Measurements from ENCODE around the gene SART1.
A peak's percentile ranks its signal among the peaks of the same experiment; 100 is the strongest.

SART1 gene, protein sequence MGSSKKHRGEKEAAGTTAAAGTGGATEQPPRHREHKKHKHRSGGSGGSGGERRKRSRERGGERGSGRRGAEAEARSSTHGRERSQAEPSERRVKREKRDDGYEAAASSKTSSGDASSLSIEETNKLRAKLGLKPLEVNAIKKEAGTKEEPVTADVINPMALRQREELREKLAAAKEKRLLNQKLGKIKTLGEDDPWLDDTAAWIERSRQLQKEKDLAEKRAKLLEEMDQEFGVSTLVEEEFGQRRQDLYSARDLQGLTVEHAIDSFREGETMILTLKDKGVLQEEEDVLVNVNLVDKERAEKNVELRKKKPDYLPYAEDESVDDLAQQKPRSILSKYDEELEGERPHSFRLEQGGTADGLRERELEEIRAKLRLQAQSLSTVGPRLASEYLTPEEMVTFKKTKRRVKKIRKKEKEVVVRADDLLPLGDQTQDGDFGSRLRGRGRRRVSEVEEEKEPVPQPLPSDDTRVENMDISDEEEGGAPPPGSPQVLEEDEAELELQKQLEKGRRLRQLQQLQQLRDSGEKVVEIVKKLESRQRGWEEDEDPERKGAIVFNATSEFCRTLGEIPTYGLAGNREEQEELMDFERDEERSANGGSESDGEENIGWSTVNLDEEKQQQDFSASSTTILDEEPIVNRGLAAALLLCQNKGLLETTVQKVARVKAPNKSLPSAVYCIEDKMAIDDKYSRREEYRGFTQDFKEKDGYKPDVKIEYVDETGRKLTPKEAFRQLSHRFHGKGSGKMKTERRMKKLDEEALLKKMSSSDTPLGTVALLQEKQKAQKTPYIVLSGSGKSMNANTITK

DNA sequence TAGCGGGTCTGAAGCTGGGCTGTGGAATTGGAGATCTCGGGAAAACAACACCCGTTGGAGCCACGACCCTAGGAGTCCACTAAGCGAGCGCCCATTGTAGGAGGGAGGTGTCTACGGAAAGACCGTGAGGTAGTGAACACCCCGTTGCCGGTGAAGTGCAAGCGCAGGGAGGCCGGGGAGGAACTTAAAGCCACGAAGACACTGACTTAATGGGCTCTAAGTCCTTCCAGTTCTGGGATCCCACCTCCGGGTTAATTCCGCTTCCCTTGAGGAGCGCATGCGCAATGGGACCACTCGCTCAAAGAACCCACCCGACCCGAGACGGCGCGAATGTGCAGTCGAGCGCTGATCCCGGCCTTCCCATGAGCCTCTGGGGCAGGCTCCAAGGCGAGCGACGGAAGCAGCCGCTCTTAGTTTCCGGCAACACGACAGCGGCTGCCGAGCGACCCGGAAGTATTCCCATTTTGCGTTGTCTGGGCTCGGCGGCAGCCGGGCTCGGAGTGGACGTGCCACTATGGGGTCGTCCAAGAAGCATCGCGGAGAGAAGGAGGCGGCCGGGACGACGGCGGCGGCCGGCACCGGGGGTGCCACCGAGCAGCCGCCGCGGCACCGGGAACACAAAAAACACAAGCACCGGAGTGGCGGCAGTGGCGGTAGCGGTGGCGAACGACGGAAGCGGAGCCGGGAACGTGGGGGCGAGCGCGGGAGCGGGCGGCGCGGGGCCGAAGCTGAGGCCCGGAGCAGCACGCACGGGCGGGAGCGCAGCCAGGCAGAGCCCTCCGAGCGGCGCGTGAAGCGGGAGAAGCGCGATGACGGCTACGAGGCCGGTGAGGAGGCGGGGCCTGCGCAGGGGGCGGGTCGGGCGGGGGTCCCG, at the start of gene SART1:
Gene SART1 (plus strand): TSS at position 468 of the 874 bp plus-strand sequence. CDS start 47 bp downstream, at position 515.
- peak; percentile 98 for DNase-seq

DNA sequence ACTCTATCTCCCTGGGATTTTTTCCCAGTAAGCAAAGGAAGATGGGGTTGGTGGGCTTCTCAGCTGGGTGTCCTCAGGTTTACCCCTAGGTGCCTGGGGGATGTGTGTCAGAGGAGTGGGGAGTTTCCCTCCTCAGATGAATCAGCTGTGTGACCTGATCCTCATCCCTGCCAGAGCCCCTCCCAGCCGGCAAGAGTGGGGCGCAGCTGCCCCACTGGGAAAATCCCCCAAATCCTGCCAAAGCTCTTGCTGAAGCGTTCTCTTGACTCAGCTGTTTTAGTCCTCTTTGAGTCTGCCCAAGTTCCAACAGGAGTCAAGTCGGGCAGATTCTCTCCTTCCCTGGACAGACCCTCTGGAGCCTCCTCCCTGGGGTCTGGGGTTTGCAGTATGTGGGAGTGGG, 48.7 kb upstream of the SART1 start:
- DNase-seq, result no peak

DNA sequence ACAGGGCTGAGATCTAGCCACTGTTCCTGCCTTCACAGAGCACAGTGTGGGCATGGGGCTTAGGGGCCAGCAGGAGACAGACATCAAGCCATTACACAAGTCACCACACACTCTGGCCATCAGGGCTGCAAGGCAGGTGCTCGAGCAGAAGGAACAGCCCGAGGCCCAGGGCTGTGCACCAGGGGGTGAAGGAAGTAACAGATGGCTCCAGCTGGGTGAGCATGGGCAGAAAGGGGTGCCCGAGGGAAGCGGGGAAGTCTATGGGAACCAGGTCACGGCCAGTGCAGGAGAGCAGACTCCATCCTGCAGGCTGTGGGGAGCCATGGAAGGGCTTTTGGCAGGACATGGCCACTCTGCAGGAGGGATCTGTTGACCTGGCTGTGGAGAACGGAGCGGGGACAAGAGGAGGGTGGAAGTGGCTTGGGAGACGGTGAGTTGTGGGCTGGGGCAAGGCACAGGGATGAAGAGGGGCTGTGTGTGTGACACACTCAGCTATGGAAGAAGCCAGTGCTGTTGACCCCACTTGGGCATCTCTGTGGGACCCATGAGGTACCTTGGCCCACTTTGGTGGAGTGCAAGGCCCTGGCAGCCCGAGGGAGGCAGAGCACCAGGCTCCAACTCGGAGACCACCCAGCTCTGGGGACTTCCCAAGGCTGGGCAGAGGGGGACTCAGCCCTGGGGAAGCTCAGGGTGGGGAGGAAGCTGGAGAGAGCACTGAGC, 46.3 kb upstream of the SART1 start:
- peak; percentile 60 for DNase-seq

DNA sequence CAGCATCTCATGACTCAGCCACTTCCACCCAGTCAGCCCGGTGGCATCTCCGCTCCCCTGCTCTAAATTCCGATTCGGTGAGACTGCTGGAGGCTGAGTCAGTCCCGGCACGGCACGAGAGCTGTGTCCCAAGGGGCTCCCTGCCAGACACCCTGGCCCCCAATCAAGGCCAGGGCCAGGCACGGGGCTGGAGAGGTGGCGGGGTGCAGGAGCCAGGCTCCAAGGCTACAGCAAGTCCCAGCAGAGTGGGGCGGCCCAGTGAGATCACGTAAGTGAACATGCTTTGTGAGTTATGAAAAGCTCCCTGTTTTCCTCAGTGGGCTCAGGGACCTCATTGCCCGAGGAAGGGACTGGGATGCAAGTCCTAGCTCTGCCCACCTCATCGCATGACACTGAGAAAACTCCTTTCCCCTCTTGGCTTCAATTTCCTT, 45.7 kb upstream of the SART1 start:
- peak; percentile 72 for DNase-seq

DNA sequence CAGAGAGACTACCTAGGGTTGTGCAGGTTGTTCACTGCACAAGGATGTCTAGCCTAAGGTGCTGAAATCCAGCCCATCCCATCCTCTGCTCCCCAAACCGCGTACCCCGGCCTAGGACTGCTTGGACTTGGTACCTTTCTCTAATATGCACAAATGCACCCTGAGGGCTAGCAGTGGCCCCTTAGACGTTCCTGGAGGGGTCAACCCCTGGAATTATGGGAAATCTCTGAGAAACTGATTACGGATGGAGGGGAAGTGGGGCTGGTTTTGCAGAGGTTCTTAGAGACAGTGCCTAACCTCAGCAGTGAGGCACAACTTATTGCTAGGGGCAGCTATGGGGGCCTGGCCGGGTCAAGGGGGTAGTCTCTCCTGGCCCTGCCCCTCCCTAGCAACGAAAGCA, 45.1 kb upstream of the SART1 start:
- DNase-seq, result no peak

DNA sequence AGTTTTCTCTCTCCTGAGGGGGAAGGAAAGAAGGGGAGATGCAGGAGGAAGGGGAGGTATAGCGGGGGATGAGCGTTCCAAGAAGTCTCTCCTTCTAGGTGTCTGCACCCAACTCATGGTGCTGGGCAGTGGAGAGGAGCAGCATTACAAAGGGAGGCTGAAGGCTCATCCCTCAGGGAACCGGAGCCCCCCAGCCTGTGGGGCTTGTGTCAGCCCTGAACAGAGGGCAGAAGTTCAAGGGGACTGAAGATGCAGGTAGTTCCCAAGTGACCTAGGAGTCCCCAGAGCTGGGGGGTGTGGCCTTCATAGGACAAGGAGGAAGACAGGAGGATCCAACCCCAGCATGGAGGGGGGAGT, 44.5 kb upstream of the SART1 start:
- no peak for DNase-seq

DNA sequence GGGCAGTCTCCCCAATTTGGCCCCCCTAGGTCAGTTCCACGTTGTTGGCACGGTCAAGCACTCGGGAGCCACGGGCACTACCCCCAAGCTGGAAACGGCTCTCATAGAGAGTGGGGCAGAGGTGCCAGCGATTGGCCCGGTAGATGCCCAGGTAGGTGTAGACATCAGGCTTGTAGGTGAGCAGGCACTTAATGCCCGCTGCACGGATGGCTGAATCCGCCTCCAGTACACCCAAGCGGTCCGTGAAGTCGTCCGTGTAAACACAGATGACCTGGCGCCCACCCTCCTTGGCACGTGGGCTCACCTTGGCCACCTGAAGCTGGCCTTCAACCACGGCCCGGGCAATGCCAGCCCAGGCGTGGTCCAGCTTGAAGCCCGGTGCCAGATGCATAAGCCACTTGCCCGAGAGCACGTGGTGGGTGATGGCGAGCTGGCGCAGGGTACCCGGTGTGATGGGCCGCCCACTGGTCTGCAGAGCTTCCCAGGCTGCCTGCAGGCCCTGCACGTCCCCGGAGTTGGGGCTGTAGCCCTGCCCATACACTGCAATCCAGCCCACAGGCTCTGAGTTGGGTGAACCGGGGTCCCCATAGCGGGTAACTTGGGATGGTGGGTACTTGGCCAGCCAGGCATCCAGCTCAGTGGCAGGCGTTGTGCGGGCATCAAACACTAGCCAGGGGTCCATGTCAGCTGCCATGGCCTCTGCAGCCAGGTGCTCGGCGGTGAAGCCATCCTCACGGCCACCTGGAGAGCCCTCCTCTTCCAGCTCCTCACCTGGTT, 43.9 kb upstream of the SART1 start:
- no peak for DNase-seq

DNA sequence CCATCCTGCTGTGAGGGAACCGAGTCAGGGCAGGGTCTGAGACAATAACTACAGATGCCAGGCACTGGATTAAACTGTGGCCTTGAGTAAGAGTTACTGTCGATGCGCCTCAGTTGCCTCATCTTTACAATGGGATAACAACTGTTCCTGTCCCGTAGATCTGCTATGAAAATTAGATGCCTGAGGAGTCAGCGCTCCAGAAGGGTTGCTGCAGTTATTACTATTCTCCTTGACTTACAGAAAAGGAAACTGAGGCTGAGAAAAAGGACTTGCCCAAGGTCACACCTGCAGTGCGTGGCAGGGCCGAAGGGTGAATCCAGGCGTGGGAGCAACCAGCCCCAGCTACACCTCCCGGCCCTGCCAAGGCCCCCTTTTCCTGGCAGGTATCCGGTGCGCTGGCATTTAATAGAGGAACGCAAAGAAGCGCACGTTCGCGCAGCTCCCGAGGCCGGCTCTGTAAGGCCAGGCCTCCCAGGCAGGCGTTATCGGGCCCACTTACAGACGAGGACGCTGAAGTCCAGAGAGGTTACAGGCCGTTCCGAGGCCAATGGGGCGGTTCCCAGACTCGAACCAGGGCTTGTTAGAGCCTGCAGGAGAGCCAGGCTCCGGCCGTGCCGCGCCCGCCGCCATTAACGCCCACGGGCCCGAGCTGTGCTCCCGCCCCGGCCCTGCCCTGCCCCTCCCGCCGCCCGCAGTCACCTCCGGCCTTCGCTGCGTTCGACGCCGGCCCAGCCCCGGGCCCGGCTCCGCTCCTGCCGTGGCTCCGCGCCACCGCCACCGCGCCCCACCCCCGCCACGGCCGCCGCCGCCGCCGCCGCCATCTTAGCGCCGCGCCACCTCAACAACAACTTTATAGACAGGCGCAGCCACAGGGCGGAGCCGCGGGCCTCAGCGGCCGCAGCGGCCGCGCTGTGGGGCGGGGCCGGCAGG, 43.1 kb upstream of the SART1 start, which contains the start of gene C11orf68:
Gene C11orf68 (minus strand): TSS at position 852 of the 930 bp plus-strand sequence. CDS start 31 bp downstream, at position 821.
- DNase-seq, result no peak

DNA sequence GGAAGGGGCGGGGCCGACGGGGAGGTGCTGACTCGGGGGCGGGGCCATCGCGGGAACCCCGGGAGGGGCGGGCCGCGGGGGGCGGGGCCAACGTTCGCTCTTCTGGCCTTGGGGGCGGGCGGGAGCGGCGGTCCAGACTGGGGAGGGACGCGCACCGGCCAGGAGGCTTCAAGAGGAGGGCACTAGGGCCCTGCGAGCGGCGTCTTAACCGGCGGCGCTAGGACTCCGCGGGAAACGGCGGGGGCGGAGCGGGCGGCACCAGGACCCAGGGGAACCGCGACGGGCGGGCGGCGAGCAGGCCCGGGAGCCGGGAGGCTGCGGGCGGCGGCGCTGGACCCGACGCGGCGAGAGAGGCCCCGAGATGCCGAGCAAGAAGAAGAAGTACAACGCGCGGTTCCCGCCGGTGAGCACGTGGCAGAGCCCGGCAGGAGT, 42.4 kb upstream of the SART1 start, which contains the start of gene DRAP1:
Gene DRAP1 (plus strand): TSS at position 286 of the 432 bp plus-strand sequence. CDS start 76 bp downstream, at position 362.
- peak; percentile 96 for DNase-seq

DNA sequence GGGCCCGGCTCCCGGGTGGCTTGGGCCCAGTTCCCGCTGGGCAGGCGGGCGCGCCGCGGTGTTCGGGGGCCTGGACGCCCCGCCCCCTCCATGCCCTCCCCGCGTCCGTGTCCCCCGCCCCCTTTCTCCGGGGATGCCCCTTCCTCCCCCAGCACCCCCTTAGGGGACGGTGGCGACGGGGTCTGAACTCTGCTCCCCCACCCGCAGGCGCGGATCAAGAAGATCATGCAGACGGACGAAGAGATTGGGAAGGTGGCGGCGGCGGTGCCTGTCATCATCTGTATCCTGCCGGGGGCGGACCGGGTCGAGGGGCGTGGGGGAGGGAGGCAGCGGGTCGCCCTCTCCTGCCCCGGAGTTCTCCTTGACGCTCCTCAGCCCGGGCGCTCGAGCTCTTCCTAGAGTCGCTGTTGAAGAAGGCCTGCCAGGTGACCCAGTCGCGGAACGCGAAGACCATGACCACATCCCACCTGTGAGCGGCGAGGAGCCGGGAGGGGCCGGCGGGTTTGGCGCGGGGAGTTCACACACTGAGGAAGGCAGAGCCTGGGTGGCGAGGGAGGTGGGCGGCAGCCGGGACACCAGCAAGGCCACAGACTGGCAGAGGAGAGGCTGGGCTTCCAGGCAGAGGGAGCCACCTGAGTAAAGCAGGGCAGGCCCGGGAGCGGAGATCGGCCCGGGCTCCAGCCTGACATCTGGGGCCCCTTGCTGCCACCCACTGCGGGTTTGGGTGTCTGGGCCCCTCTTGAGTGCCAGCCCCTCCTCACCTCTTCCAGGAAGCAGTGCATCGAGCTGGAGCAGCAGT, 41.8 kb upstream of the SART1 start:
- no peak for DNase-seq

DNA sequence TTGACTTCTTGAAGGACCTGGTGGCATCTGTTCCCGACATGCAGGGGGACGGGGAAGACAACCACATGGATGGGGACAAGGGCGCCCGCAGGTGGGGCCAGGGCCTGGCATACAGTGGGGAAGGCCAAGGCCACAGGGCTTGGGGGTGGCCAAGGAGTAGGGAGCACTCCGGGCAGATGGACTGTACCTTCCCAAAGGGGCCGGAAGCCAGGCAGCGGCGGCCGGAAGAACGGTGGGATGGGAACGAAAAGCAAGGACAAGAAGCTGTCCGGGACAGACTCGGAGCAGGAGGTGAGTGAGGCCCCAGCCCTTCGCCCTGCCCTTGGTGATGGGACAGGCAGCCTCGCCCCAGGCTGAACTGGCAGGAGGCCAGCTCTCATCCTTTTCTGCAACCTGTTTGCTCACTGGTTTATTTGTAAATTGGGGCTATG, 41.1 kb upstream of the SART1 start:
- DNase-seq, result no peak

DNA sequence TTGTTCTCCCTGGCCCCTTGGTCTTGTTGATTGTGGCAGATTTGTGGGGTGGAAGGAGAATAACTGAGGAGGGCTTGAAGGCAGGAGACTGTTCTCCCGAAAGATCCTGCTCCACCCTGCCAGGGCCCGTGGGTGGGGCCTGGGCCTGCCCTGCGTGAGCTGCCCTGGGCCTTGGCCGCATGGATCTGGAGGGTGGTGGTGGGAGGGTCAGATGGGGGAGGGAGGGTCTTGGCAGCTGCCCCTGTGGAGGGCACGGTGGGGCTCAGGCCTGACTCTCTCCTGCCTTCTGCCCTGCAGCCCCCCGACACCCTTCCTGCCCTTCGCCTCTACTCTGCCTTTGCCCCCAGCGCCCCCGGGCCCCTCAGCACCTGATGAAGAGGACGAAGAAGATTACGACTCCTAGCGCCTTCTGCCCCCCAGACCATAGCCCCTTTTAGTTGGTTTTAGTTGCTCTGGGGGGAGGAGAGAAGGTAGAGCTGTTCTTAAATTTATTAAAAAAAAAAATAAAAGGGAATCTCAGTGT, 40.4 kb upstream of the SART1 start:
- no peak for DNase-seq

DNA sequence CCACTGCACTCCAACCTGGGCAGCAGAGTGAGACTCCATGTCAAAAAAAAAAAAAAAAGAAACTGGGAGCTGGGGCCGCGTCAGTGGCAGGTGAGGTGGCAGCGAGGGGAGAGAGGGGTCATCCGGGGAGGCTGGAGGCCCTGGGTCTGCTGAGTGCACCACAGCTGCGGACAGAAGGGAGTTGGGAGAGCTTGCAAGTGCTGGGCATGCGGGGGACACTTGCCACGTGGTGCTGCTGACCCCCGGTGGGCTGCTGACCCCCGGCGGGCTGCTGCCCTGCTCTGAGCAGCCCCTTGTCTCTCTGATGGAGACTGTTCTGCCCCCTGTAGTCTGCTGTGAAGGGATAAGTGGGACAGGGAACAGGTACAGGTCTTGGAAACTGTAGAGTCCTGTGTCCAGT, 39.7 kb upstream of the SART1 start:
- no peak for DNase-seq

DNA sequence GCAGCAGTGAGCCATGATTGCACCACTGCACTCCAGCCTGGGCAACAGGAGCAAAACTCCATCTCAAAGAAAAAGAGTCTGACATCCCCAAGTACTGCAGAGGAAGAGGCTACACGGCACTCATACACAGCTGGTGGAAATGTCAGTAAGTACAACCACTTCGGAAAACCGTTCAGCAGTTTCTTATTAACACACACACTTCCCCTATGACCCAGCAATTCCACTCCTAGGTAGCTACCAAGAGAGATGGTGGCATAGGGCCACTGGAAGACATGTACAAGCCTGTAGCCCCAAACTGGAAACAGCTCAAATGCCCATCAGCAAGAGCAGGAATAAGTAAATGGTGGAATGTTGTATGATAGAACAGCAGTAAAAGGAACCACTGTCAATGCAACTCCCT, 39.0 kb upstream of the SART1 start:
- DNase-seq, result no peak

DNA sequence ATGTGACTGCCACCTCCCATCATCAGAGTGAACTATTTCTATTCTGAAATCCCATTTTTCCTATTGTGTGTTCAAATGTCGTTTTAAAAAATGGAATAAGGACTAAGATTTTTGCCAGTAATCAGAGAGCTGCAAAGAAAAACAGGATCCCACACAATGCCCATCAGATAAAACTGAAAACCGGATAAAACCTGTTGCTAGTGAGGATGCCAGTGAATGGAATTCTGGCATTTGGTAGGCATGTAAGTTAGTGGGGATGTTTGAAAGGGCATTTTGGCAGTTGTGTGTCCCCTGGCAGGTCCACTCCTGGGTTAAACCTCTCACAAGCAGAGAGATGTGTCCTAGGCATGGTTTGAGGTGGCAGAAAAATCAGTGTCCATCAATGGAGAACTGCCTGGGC, 36.1 kb upstream of the SART1 start:
- DNase-seq, result no peak

DNA sequence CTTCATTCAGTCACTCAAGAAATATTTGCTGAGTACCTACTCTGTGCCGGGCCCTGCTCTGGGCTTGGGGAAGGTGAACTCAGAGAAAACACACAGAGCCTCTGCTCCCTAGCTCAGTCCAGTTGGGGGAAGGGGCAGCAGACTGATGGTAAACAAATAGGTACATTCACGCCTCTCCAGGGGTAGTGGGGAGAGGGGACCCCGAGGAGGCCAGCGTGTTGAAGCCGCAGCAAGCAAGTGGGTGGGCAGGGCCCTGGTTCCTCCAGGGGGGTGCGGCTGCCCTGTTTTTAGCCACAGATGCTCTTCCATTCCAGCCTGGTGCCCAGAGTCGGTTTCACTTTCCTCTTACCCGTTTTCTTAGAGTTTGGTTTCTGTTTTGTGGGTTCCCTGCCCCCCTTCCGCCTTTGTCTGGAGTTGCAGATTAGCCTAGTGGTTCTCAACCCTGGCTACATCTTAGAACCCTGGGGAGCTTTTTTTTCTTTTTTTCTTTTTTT, 33.6 kb upstream of the SART1 start:
- peak; percentile 89 for DNase-seq

DNA sequence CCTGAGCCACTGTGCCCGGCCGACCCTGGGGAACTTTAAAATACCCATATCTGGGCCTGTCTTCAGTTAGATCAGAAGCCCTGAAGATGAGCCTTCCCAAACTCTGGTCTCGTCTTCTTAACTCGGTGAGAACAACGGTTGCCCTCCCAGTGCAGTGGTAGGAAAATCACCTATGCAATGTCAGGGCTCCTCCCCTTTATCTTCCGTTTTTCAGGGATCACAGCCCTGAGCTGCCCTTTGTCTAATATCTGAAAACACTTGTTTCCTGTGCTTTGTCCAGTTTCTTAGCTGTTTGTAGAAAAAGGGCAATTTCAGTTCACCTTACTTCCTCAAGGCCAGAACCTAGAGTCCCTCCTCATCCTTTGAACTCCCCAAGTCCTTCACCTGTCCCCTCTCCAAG, 32.9 kb upstream of the SART1 start:
- no peak for DNase-seq

DNA sequence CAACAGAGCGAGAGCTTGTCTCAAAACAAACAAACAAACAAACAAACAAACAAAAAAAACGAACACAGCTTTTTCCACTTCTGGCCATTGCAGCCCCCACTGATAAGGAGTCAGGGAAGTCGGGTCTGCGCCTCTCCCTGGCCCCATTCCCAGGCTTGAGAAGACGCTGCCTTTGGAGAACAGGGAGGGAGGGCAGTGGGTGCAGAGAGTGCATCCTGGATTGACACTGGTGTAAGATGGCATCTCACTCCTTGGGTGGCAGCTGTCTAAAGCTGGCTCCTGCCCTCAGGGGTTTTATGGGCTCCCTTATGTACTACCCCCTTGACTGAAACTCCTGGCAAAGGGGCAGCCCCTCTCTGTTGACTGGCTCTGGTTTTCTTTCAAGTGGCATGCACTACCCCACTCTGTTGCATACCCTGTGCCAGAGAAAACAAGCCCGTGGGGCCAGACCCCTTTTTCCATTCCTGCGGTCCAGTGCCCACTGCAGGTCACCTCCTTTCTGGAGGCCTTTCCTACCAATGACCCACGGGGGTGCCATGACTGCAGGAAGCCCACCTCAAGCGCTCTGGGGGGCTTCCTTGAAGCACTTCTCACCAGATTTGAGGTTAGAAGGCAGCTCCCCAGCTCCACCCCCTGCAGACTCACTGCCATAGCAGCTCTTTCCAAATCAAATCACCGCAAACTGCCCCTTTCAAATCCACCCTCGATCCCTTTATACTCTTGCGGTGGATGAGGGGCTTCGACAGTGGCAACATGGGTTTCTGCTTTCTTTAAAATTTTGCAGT, 29.6 kb upstream of the SART1 start:
- DNase-seq, result no peak

Data from MV-4-11 (cell line).